GM18526 (cell line): Measurements from ENCODE around the gene DDN.

Experiments used
- POLR2A ChIP-seq: IDR thresholded peaks from 3 replicates; pipeline ENCODE4 v1.6.1; 2011; ENCODE audit not compliant: insufficient read length; ENCODE audit errors: extremely low read depth

Gene DDN

DNA sequence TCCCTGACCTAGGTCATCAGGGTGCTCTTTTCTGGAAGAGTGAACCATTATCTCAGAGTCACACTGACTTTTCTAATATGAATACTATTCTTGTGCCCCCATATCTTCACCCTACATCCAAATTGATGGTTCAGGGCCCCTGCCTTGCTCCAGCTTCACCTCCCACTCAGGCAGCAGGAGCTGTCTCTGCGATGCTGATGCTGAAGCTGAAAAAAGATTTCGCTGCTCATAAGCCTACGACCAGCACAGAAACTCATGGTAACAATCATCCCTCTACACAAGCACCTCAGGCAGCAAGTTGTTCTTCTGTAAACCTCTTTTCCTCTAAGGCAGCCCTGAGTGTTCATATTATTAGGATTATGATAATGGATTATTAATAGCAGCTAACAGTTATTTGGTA lies 45.1 kb downstream of the DDN start:
- no peak for TF ChIP-seq POLR2A

DNA sequence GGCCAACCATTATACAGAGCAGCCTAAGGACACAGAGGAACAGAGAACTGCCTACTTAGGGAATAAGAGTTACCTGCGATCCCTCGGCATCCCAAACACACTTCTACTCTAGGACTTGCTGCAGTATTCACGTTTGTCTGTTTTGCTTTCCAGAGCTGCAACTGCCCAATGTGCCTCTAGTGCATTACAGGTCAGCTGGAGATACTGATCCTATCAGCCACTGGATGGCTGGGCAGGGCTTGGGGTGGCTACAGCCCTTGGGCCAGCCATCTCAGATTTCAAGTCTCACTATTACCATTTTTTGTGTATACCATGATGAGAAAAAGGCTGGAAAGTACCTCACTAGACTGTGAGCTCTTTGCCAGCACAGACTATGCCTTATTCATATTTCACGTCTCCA lies 46.5 kb downstream of the DDN start:
- no peak for TF ChIP-seq POLR2A

DNA sequence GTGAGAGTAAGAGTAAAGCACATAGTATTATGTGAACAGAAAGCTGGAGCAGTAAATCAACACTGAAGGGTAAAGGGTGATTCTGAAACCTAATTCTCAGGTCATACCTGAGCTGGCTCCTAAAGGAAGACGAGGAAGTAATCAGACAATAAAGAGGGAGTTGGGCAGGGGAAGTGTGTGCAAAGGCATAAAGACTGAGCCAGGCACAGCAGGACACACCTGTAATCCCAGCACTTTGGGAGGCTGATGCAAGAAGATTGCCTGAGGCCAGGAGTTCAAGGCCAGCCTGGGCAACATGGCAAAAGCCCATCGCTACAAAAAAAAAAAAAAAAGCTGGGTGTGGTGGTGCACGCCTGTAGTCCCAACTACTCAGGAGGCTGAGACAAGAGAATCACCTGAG lies 51.4 kb downstream of the DDN start:
- no peak for TF ChIP-seq POLR2A

DNA sequence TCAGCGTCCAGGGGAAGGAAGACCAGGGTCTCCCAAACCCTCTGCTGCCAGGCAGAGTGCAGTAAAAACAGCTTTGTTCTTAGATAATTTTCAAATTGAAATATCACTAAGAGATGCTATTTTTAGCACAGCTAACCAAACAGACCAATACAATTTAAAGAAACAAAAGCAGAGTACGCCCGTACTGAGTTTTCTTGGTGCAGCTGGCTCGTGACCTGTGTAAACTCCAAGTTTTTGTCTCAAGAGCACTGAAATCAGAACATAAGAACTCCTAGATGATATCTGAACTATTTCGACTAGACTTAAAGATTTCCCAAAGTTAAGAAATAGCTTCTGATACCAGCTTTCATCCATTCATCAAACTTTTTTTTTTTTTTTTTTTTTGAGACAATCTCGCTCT lies 52.2 kb downstream of the DDN start:
- no peak for TF ChIP-seq POLR2A

DNA sequence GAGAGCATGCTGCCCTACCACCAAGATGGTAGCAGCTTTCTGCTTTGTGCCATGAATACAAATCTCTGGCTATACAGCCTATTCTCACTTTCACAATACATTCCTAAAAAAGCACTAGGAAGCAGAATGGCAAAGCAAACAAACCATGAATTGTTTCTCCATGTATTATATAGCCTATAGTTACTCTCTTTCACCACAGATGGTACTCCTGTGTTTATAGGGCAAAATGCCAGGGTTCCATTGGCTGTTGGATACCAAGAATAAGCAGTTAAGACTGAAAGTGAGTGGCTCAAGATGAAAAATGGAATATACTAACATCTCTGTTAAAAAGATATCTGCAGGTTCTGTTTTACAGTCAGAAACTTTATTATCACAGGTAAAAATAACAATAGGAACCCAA lies 53.0 kb downstream of the DDN start:
- TF ChIP-seq POLR2A = no peak
